ENCODE measurements around the gene COL4A5.
"Not testable (repeated sequence)": the region's sequence is repeated elsewhere in the genome, so short reads cannot be mapped to it uniquely, and the experiment has no call there.

The COL4A5 gene

DNA sequence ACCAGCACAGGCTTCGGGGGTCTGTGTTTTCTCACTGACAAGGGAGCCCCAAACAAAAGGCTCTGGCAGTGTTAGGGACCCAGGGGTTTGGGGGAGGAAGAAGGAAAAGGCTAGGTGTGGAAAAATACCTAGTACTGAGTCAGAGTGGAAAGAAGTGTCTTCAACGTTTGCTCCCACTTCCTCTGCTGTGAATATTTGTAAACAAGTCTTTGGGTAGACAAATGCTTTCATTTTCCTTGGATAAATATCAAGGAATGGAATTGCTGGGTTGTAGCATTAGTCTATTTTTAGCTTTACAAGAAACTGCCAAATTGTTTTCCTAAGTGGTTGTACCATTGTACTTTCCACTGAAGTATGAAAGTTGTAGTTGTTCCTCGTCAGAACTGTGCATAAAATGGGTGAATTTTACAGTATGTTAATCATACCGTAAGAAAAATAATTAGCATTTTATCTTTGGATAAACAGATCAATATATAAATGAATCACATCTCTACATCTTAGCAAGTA, 17.4 kb downstream of the COL4A5 start:
- no peaks in the 10 kb centered on the region for H3K9me3 ChIP-seq (ENCODE audit: control insufficient read depth in 2 of 2, low read length in 2 of 2)
- no peak overlapping the region for H3K27ac ChIP-seq (ENCODE audit: low read length)
- no peak overlapping the region for H3K9ac ChIP-seq (ENCODE audit: low read length in 2 of 2)
- no peaks in the 10 kb centered on the region for H3K4me1 ChIP-seq (ENCODE audit: control insufficient read depth, insufficient read depth, low read length)
- H3K36me3 ChIP-seq (ENCODE audit: control insufficient read depth in 2 of 2, insufficient read depth in 2 of 2, low read length in 2 of 2), result no peaks in the 10 kb centered on the region
- H3K27me3 ChIP-seq (ENCODE audit: control insufficient read depth in 1 of 2, insufficient read depth in 2 of 2, low read length in 2 of 2), result no peaks in the 10 kb centered on the region
- H3K4me3 ChIP-seq (ENCODE audit: low read length in 2 of 2), result no peak overlapping the region

- H3K9ac ChIP-seq (ENCODE audit: low read length in 2 of 2), result no peak overlapping the region
- H3K36me3 ChIP-seq (ENCODE audit: control insufficient read depth in 2 of 2, insufficient read depth in 2 of 2, low read length in 2 of 2), result no peaks in the 10 kb centered on the region
- H3K4me1 ChIP-seq (ENCODE audit: control insufficient read depth, insufficient read depth, low read length), result no peaks in the 10 kb centered on the region
- no peak overlapping the region for H3K27ac ChIP-seq (ENCODE audit: low read length)
- H3K27me3 ChIP-seq (ENCODE audit: control insufficient read depth in 1 of 2, insufficient read depth in 2 of 2, low read length in 2 of 2), result no peaks in the 10 kb centered on the region
- no peaks in the 10 kb centered on the region for H3K9me3 ChIP-seq (ENCODE audit: control insufficient read depth in 2 of 2, low read length in 2 of 2)
- H3K4me3 ChIP-seq (ENCODE audit: low read length in 2 of 2), result no peak overlapping the region
These were observed 25.0 kb downstream of the COL4A5 start for GRCh38 chrX:108464604-108465003.

DNA sequence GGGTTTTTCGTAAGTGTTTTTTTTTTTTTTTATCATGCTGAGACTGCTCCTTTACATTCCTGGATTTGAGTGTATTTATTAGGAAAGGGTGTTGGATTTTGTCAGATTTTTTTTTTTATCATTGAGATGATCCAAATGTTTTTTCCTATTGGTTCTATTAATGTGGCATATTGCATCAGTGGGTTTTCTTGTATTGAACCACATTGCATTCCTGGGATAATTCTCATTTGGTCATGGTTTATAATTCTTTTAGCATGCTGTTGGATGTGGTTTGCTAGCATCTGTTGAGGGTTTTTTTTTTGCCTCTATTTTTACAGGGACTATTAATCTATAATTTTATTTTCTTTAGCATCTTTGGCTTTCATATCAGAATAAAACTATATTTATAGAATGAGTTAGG, 28.8 kb downstream of the COL4A5 start:
- no peak overlapping the region for H3K27ac ChIP-seq (ENCODE audit: low read length)
- no peaks in the 10 kb centered on the region for H3K9me3 ChIP-seq (ENCODE audit: control insufficient read depth in 2 of 2, low read length in 2 of 2)
- no peaks in the 10 kb centered on the region for H3K4me1 ChIP-seq (ENCODE audit: control insufficient read depth, insufficient read depth, low read length)
- H3K4me3 ChIP-seq (ENCODE audit: low read length in 2 of 2), result no peak overlapping the region
- H3K9ac ChIP-seq (ENCODE audit: low read length in 2 of 2), result no peak overlapping the region
- no peaks in the 10 kb centered on the region for H3K36me3 ChIP-seq (ENCODE audit: control insufficient read depth in 2 of 2, insufficient read depth in 2 of 2, low read length in 2 of 2)
- no peaks in the 10 kb centered on the region for H3K27me3 ChIP-seq (ENCODE audit: control insufficient read depth in 1 of 2, insufficient read depth in 2 of 2, low read length in 2 of 2)

DNA sequence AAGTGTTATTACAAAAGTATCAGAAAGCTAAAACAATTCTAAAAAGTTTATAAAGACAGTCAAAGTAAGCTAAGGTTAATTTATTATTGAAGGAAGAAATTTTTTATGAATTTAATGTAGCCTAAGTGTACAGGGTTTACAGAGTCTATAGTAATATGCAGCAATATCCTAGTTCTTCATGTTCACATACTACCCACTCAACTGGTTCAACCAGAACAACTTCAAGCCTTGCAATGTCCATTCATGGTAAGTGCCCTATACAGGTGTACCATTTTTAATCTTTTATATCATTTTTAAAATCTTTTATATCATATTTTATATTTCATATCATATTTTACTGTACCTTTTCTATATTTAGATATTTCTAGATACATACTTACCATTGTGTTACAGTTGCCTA, 34.3 kb downstream of the COL4A5 start:
- H3K27ac ChIP-seq (ENCODE audit: low read length), result no peak overlapping the region
- no peaks in the 10 kb centered on the region for H3K36me3 ChIP-seq (ENCODE audit: control insufficient read depth in 2 of 2, insufficient read depth in 2 of 2, low read length in 2 of 2)
- no peaks in the 10 kb centered on the region for H3K27me3 ChIP-seq (ENCODE audit: control insufficient read depth in 1 of 2, insufficient read depth in 2 of 2, low read length in 2 of 2)
- H3K9ac ChIP-seq (ENCODE audit: low read length in 2 of 2), result no peak overlapping the region
- H3K9me3 ChIP-seq (ENCODE audit: control insufficient read depth in 2 of 2, low read length in 2 of 2), result no peaks in the 10 kb centered on the region
- no peaks in the 10 kb centered on the region for H3K4me1 ChIP-seq (ENCODE audit: control insufficient read depth, insufficient read depth, low read length)
- H3K4me3 ChIP-seq (ENCODE audit: low read length in 2 of 2), result no peak overlapping the region

DNA sequence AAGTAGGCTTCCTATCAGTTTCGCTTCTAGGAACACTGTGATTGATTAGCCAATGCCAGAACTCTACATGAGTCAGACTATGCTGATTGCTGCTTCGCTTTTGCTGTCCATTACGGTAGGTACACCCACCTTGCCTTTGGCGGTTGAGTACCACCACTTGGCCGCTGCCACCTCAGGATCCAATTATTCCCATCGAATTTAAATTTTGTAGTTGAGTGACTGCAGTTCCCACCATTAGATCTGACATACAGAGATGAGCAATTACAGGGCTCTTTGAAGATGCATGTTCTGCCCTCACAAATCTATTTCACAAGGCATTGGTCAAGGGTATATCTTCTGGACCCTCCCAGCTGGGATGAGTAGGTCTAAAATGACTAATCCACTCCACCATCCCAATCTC, 41.9 kb downstream of the COL4A5 start:
- H3K36me3 ChIP-seq (ENCODE audit: control insufficient read depth in 2 of 2, insufficient read depth in 2 of 2, low read length in 2 of 2); H3K27me3 ChIP-seq (ENCODE audit: control insufficient read depth in 1 of 2, insufficient read depth in 2 of 2, low read length in 2 of 2); H3K9me3 ChIP-seq (ENCODE audit: control insufficient read depth in 2 of 2, low read length in 2 of 2); H3K9ac ChIP-seq (ENCODE audit: low read length in 2 of 2); H3K27ac ChIP-seq (ENCODE audit: low read length); H3K4me3 ChIP-seq (ENCODE audit: low read length in 2 of 2); H3K4me1 ChIP-seq (ENCODE audit: control insufficient read depth, insufficient read depth, low read length): not testable (repeated sequence)

GRCh38 chrX:108484251-108484650, 44.6 kb downstream of the COL4A5 start:
- H3K9ac ChIP-seq (ENCODE audit: low read length in 2 of 2), result no peak overlapping the region
- no peaks in the 10 kb centered on the region for H3K9me3 ChIP-seq (ENCODE audit: control insufficient read depth in 2 of 2, low read length in 2 of 2)
- H3K4me1 ChIP-seq (ENCODE audit: control insufficient read depth, insufficient read depth, low read length), result peaks cover 9% of the 10 kb centered on the region
- H3K4me3 ChIP-seq (ENCODE audit: low read length in 2 of 2), result no peak overlapping the region
- no peaks in the 10 kb centered on the region for H3K27me3 ChIP-seq (ENCODE audit: control insufficient read depth in 1 of 2, insufficient read depth in 2 of 2, low read length in 2 of 2)
- H3K36me3 ChIP-seq (ENCODE audit: control insufficient read depth in 2 of 2, insufficient read depth in 2 of 2, low read length in 2 of 2), result no peaks in the 10 kb centered on the region
- H3K27ac ChIP-seq (ENCODE audit: low read length), result no peak overlapping the region

- Histone ChIP-seq H3K4me3 (ENCODE audit: low read length in 2 of 2) (no peak overlapping the region), H3K27me3 (ENCODE audit: control insufficient read depth in 1 of 2, insufficient read depth in 2 of 2, low read length in 2 of 2) (no peaks in the 10 kb centered on the region), H3K4me1 (ENCODE audit: control insufficient read depth, insufficient read depth, low read length) (peaks cover 9% of the 10 kb centered on the region), H3K27ac (ENCODE audit: low read length) (no peak overlapping the region), H3K9me3 (ENCODE audit: control insufficient read depth in 2 of 2, low read length in 2 of 2) (no peaks in the 10 kb centered on the region), H3K9ac (ENCODE audit: low read length in 2 of 2) (no peak overlapping the region), H3K36me3 (ENCODE audit: control insufficient read depth in 2 of 2, insufficient read depth in 2 of 2, low read length in 2 of 2) (no peaks in the 10 kb centered on the region)
These were observed 46.3 kb downstream of the COL4A5 start for GRCh38 chrX:108485960-108486359.

- H3K27ac ChIP-seq (ENCODE audit: low read length), result no peak overlapping the region
- H3K9me3 ChIP-seq (ENCODE audit: control insufficient read depth in 2 of 2, low read length in 2 of 2), result no peaks in the 10 kb centered on the region
- no peak overlapping the region for H3K4me3 ChIP-seq (ENCODE audit: low read length in 2 of 2)
- H3K9ac ChIP-seq (ENCODE audit: low read length in 2 of 2), result no peak overlapping the region
- no peaks in the 10 kb centered on the region for H3K36me3 ChIP-seq (ENCODE audit: control insufficient read depth in 2 of 2, insufficient read depth in 2 of 2, low read length in 2 of 2)
- H3K4me1 ChIP-seq (ENCODE audit: control insufficient read depth, insufficient read depth, low read length), result no peaks in the 10 kb centered on the region
- no peaks in the 10 kb centered on the region for H3K27me3 ChIP-seq (ENCODE audit: control insufficient read depth in 1 of 2, insufficient read depth in 2 of 2, low read length in 2 of 2)
These were observed 54.9 kb downstream of the COL4A5 start for GRCh38 chrX:108494406-108495090.

DNA sequence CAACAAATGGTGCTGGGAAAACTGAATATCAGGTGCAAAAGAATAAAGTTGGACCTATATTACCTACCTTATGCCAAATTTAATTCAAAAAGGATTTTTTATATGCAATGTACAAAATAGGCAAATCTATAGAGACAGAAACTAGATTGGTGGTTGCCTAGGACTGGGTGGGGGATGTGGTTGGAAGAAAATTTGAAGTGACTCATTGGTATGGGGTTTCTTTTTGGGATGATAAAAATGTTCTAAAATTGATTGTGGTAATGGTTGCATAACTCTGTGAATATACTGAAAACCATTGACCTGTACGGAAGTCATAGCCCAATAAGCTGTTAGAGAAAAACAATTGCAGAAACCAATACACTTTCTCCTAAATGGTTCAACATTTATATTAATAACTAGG, 72.1 kb downstream of the COL4A5 start:
- Histone ChIP-seq H3K4me1 (ENCODE audit: control insufficient read depth, insufficient read depth, low read length) (no peaks in the 10 kb centered on the region), H3K9ac (ENCODE audit: low read length in 2 of 2) (no peak overlapping the region), H3K9me3 (ENCODE audit: control insufficient read depth in 2 of 2, low read length in 2 of 2) (no peaks in the 10 kb centered on the region), H3K27ac (ENCODE audit: low read length) (no peak overlapping the region), H3K27me3 (ENCODE audit: control insufficient read depth in 1 of 2, insufficient read depth in 2 of 2, low read length in 2 of 2) (no peaks in the 10 kb centered on the region), H3K36me3 (ENCODE audit: control insufficient read depth in 2 of 2, insufficient read depth in 2 of 2, low read length in 2 of 2) (no peaks in the 10 kb centered on the region), H3K4me3 (ENCODE audit: low read length in 2 of 2) (no peak overlapping the region)

DNA sequence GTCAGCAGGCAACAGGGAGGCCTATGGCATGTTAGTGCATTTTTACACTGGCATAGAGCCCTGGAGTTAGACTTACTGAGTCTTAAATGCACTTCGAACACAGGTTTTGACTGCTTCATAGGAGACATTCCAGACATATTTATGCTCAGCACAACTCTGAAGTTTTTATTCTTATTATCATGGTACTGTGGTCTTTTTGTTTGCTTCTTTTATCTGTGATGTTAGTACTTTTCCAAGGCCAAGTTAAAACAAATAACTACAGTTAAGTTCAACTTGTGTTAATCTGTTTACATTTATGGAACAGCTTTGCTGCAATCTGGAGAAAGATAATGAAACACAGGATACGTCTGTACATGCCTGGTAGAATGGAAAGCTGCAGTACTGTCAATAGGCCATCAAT, 76.5 kb downstream of the COL4A5 start:
- Histone ChIP-seq H3K27me3 (ENCODE audit: control insufficient read depth in 1 of 2, insufficient read depth in 2 of 2, low read length in 2 of 2) (no peaks in the 10 kb centered on the region), H3K9me3 (ENCODE audit: control insufficient read depth in 2 of 2, low read length in 2 of 2) (no peaks in the 10 kb centered on the region), H3K36me3 (ENCODE audit: control insufficient read depth in 2 of 2, insufficient read depth in 2 of 2, low read length in 2 of 2) (no peaks in the 10 kb centered on the region), H3K9ac (ENCODE audit: low read length in 2 of 2) (no peak overlapping the region), H3K4me1 (ENCODE audit: control insufficient read depth, insufficient read depth, low read length) (no peaks in the 10 kb centered on the region), H3K27ac (ENCODE audit: low read length) (no peak overlapping the region), H3K4me3 (ENCODE audit: low read length in 2 of 2) (no peak overlapping the region)

- Histone ChIP-seq H3K4me1 (ENCODE audit: control insufficient read depth, insufficient read depth, low read length) (no peaks in the 10 kb centered on the region), H3K27me3 (ENCODE audit: control insufficient read depth in 1 of 2, insufficient read depth in 2 of 2, low read length in 2 of 2) (peaks cover 0 to 7% of the 10 kb centered on the region in 2 donors), H3K9me3 (ENCODE audit: control insufficient read depth in 2 of 2, low read length in 2 of 2) (no peaks in the 10 kb centered on the region), H3K36me3 (ENCODE audit: control insufficient read depth in 2 of 2, insufficient read depth in 2 of 2, low read length in 2 of 2) (peaks cover 0 to 4% of the 10 kb centered on the region in 2 donors), H3K4me3 (ENCODE audit: low read length in 2 of 2) (no peak overlapping the region), H3K27ac (ENCODE audit: low read length) (no peak overlapping the region), H3K9ac (ENCODE audit: low read length in 2 of 2) (no peak overlapping the region)
These were observed 88.1 kb downstream of the COL4A5 start for GRCh38 chrX:108527724-108528123.
